Heart left ventricle (tissue), 16 donors: ENCODE measurements around the gene SHLD1. TPM values are rescaled to one million over a fixed set of nuclear protein-coding genes. Genes with fewer than 3 reads are reported as not detected.

Experiments used
- ATAC-seq, 4 donors: fragments of 200-7000 bp; cut with Tn5 transposase; one replicate each; pipeline ENCODE4 v1.9.1; 2020 to 2022; ENCODE audit warnings: moderate library complexity in 4 of 4, mild to moderate bottlenecking in 3 of 4, moderate number of reproducible peaks in 1 of 4
- DNase-seq, 5 donors: peaks; one replicate each; pipeline ENCODE4 v3.0.0-alpha.2; 2020
- H3K27ac ChIP-seq, 12 donors: fragments of 200-600 bp; sonication (generic) in 4 of 12; one replicate each; pipeline versions ENCODE4 v1.5.0 to v1.8.0; 2016 to 2022; ENCODE audit warnings: mild to moderate bottlenecking in 2 of 12
- H3K27me3 ChIP-seq, 9 donors: fragments of 200-600 bp; sonication (generic) in 2 of 9; one replicate each; pipeline versions ENCODE4 v1.5.1 to v1.8.0; 2016 to 2022; ENCODE audit warnings: mild to moderate bottlenecking in 3 of 9
- H3K36me3 ChIP-seq, 9 donors: fragments of 200-600 bp; sonication (generic) in 2 of 9; one replicate each; pipeline versions ENCODE4 v1.5.0 to v1.8.0; 2018 to 2022; ENCODE audit warnings: mild to moderate bottlenecking in 2 of 9
- H3K4me1 ChIP-seq, 12 donors: fragments of 200-600 bp; sonication (generic) in 4 of 12; one replicate each; pipeline versions ENCODE4 v1.5.0 to v1.8.0; 2016 to 2022; ENCODE audit warnings: mild to moderate bottlenecking in 3 of 12
- H3K4me3 ChIP-seq, 12 donors: fragments of 200-600 bp; sonication (generic) in 4 of 12; one replicate each; pipeline versions ENCODE4 v1.5.0 to v1.8.0; 2017 to 2022; ENCODE audit warnings: mild to moderate bottlenecking in 9 of 12, moderate library complexity in 4 of 12
- H3K9me3 ChIP-seq, 12 donors: fragments of 200-600 bp; sonication (generic) in 4 of 12; one replicate each; pipeline versions ENCODE4 v1.5.0 to v1.8.0; 2016 to 2022; ENCODE audit warnings: mild to moderate bottlenecking in 1 of 12
- POLR2A ChIP-seq, 2 donors: fragments of 450-650 bp; IDR thresholded peaks; one replicate each; pipeline ENCODE4 v1.6.1; 2017; ENCODE audit warnings: antibody characterized with exemption in 2 of 2, mild to moderate bottlenecking in 2 of 2, moderate library complexity in 2 of 2
- WGBS, 4 donors: extraction: QIAGEN DNeasy Blood & Tissue Kit in 2 of 4; methylation state at CpG; one replicate each; pipeline versions ENCODE4 v1.1.5 to v1.1.7; 2013 to 2018; 5-methylcytosine and 5-hydroxymethylcytosine counted together
- intact Hi-C, 10 donors: fragments of 100-400 bp; cut with DNase I; formaldehyde crosslinking; loops; one replicate each; pipeline versions ENCODE4 v1.11.1 to v1.14.2; 2022
- polyA plus RNA-seq, 2 donors: library from polyadenylated mRNA; stranded (reverse); fragments of 200-250 nt; gene quantifications; one replicate each; pipeline ENCODE4 v1.2.3, GENCODE V29; 2013
- total RNA-seq, 9 donors: library from RNA; depleted of rRNA in 2 of 9; stranded (reverse); fragments of >200 nt in 2 of 9; fragmentation: NEBNext Ultra II Directional in 3 of 9; extraction: Animal tissue kit (Norgen Biotek cat#: 25700) in 3 of 9; gene quantifications; one replicate each; pipeline versions ENCODE4 v1.1.0 to v1.2.4, GENCODE V29; 2016 to 2023
- TF ChIP-seq, protein P1 (sequence below), 12 donors: fragments of 200-600 bp; sonication (generic) in 4 of 12; IDR thresholded peaks; one replicate each; pipeline versions ENCODE4 v1.5.0 to v1.8.0; 2018 to 2022; ENCODE audit warnings: antibody characterized with exemption in 12 of 12, mild to moderate bottlenecking in 5 of 12
- donor health status: ischemic (EF 13 %, LVEDD 7.1; RV severe dilation, severe dysfunction).
- donor health status: healthy with polysubstance abuse.
- donor health status: DM: no; HTN: yes; CAD: no.
- donor health status: DM: no; HTN: no; CAD: no.
- donor health status: ischemic (EF 25% LVEDD 6.9; RV normal size, moderate dysfunction).
- donor health status: ischemic (EF 25% LVEDD 5.7; RV mildly dilated, moderate dysfunction).
- donor health status: healthy.
- donor health status: DM: yes; HTN: yes; CAD: no.
- donor health status: ischemic (EF 35%, LVEDD 5.7; RV mildly dilated, moderate dysfunction).
- donor health status: nonischemic (EF 11% LVEDD 7.7; RV severe dilation, severe dysfunction).
- donor health status: DM: yes; HTN: yes; CAD: no.
- donor health status: PGD.
- donor health status: ischemic (EF 29% LVEDD 5.4; RV normal size, mild dysfunction).
- donor health status: nonischemic (EF 23%, LVEDD 6.1; RV moderate dilation, normal function).

The SHLD1 gene
- total and polyA plus RNA-seq, 11 donors, result 0.94 to 7.1 (median 5.6) TPM

DNA sequence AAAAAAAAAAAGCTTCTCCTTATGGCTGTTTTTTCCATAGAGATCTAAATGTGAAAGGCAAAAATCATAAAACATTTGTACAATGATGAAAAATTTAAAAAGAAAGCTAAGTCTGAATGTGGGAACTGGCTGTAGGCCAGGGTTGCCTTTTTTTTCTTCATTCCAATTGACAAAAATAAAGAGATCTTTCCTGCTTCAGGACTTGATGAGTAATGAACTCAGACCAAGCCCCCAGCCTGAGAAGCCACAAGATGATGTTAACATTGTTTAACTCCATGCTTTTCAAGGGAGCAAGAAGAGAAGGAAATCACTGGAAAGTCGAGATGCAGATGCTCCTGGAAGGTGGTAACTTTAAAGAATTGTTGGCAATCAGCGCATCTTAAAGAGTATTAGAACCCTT, 158.8 kb downstream of the SHLD1 start:
- 68 to 75% (median 69%) methylated on average over 2 of the region's 2 CpGs for WGBS, 4 donors
- intact Hi-C loops, result no loop called here
- TF ChIP-seq POLR2A (IDR thresholded peaks at IDR 0.05), result no peak
- TF ChIP-seq, protein P1, sequence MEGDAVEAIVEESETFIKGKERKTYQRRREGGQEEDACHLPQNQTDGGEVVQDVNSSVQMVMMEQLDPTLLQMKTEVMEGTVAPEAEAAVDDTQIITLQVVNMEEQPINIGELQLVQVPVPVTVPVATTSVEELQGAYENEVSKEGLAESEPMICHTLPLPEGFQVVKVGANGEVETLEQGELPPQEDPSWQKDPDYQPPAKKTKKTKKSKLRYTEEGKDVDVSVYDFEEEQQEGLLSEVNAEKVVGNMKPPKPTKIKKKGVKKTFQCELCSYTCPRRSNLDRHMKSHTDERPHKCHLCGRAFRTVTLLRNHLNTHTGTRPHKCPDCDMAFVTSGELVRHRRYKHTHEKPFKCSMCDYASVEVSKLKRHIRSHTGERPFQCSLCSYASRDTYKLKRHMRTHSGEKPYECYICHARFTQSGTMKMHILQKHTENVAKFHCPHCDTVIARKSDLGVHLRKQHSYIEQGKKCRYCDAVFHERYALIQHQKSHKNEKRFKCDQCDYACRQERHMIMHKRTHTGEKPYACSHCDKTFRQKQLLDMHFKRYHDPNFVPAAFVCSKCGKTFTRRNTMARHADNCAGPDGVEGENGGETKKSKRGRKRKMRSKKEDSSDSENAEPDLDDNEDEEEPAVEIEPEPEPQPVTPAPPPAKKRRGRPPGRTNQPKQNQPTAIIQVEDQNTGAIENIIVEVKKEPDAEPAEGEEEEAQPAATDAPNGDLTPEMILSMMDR (IDR thresholded peaks at IDR 0.05), result no peak
- Histone ChIP-seq H3K9me3 (no peaks in the 10 kb centered on the region), H3K36me3 (no peaks in the 10 kb centered on the region), H3K27me3 (peaks cover 0 to 39% (median 7%) of the 10 kb centered on the region in 9 donors), H3K27ac (no peak overlapping the region), H3K4me3 (no peak overlapping the region), H3K4me1 (peaks cover 0 to 10% (median 3%) of the 10 kb centered on the region in 12 donors)
- ATAC-seq (no peak), DNase-seq (no peak)

DNA sequence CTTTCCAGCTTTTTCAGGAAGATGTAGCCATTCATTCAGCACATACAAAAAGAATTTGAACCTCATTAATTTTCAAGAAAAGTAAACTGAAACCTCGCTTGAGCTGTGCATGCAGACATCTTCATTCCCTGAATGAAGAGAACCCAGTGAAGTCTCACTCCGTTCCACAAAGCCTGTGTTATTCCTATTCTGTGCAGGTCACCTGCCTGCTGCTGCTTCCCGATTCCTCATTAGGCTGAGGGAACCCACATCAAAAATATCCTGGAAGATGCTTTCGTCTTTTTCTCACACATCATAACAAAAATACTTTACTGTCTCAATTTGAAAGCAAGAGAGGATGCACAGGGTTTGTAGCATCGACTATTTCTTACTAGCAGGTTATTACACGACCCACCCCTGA, 160.0 kb downstream of the SHLD1 start:
- ATAC-seq (no peak), DNase-seq (no peak)
- peaks cover 0 to 10% (median 3%) of the 10 kb centered on the region in 12 donors for H3K4me1 ChIP-seq
- H3K9me3 ChIP-seq, result no peaks in the 10 kb centered on the region
- H3K4me3 ChIP-seq, result no peak overlapping the region
- H3K27me3 ChIP-seq, result peaks cover 0 to 41% (median 7%) of the 10 kb centered on the region in 9 donors
- WGBS, 4 donors, result 59 to 72% (median 69%) methylated on average over 6 of the region's 6 CpGs
- TF ChIP-seq POLR2A (IDR thresholded peaks at IDR 0.05), result no peak
- TF ChIP-seq, protein P1 (IDR thresholded peaks at IDR 0.05), result no peak
- H3K27ac ChIP-seq, result no peak overlapping the region
- no peaks in the 10 kb centered on the region for H3K36me3 ChIP-seq
- intact Hi-C loops, result no loop called here

DNA sequence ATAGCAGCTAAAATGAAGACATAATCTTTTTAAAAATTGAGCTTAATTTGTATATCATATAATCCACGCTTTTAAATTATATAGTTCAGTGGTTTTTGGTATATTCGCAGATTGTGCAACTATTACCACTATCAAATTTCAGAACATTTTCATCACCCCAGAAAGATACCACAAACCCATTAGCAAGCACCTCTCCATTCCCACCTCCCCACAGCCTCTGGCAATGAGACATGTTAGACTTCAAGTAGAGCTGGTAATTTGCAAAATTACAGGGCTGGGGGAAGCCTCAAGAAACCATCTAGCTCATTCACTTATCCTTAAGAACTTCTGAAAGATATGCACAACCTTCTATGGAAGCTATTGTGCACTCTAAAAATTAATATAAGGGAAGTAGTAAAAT, 163.0 kb downstream of the SHLD1 start:
- peaks cover 0 to 35% (median 7%) of the 10 kb centered on the region in 9 donors for H3K27me3 ChIP-seq

More for the DNA sequence above, 163.0 kb downstream of the SHLD1 start:
- intact Hi-C loops, result no loop called here
- DNase-seq (no peak), ATAC-seq (no peak)
- H3K27ac ChIP-seq, result no peak overlapping the region
- H3K9me3 ChIP-seq, result no peaks in the 10 kb centered on the region
- no peak for TF ChIP-seq POLR2A (IDR thresholded peaks at IDR 0.05)
- TF ChIP-seq, protein P1 (IDR thresholded peaks at IDR 0.05), result no peak
- peaks cover 0 to 10% (median 3%) of the 10 kb centered on the region in 12 donors for H3K4me1 ChIP-seq
- 91 to 93% (median 92%) methylated on average over 2 of the region's 2 CpGs for WGBS, 4 donors
- H3K4me3 ChIP-seq, result no peak overlapping the region
- H3K36me3 ChIP-seq, result no peaks in the 10 kb centered on the region

Other genes with a start within 250 kb of the SHLD1 start
- 10 to 100 TPM in 6 of 9 donors, 1 to 10 TPM in 3; 4.1 to 33.6 (median 23.6) TPM for gene GPCPD1, start 139.4 kb upstream of the SHLD1 start, total RNA-seq
- gene GPCPD1, start 139.4 kb upstream of the SHLD1 start, polyA plus RNA-seq, result 1 to 10 TPM; 4.5 to 5.1 TPM
- gene CHGB, start 161.1 kb downstream of the SHLD1 start, total RNA-seq, result 1 to 10 TPM in 8 of 9 donors, under 1 TPM in 1; 0.79 to 9.1 (median 4.5) TPM
- gene CHGB, start 161.1 kb downstream of the SHLD1 start, polyA plus RNA-seq, result 1 to 10 TPM; 1.9 to 2.1 TPM
- gene TRMT6, start 200.1 kb downstream of the SHLD1 start, total RNA-seq, result 10 to 100 TPM in 4 of 9 donors, 1 to 10 TPM in 5; 5.8 to 12.0 (median 9.8) TPM
- 10 to 100 TPM in 1 of 2 donors, 1 to 10 TPM in 1; 4.8 to 18.2 TPM for gene TRMT6, start 200.1 kb downstream of the SHLD1 start, polyA plus RNA-seq
- gene MCM8, start 200.3 kb downstream of the SHLD1 start, total RNA-seq, result 1 to 10 TPM; 3.5 to 8.7 (median 6.6) TPM
- 1 to 10 TPM; 1.8 to 4.9 TPM for gene MCM8, start 200.3 kb downstream of the SHLD1 start, polyA plus RNA-seq